SK-N-SH (cell line): Measurements from ENCODE around the gene EFHB. TPM values are rescaled to one million over a fixed set of nuclear protein-coding genes. Genes with fewer than 3 reads are reported as not detected.
A peak's percentile ranks its signal among the peaks of the same experiment; 100 is the strongest.
"Not testable (repeated sequence)": the region's sequence is repeated elsewhere in the genome, so short reads cannot be mapped to it uniquely, and the experiment has no call there.

Experiments
- CTCF ChIA-PET: fragments of 300-600, 350-600 bp; formaldehyde crosslinking; extraction: SDS; loops from one replicate; lab custom pipeline; 2021; lab: Yijun Ruan, JAX
- POLR2A ChIA-PET: fragments of 350-600 bp; sonication (Branson Sonifier 250); formaldehyde crosslinking; extraction: SDS; loops from one replicate; lab custom pipeline; 2020; ENCODE audit warnings: antibody characterized with exemption, inconsistent platforms; lab: Yijun Ruan, JAX
- DNase-seq: peaks from one replicate; pipeline ENCODE4 v3.0.0; 2012
- H2AFZ ChIP-seq: fragments of 200-600 bp; sonication (generic); 2 replicates; pipeline ENCODE4 v1.8.1; 2016; ENCODE audit warnings: antibody characterized with exemption, mild to moderate bottlenecking, low read depth
- H3F3A ChIP-seq: fragments of 200-600 bp; sonication (generic); replicated peaks from 2 replicates; pipeline ENCODE3; 2016; ENCODE audit warnings: antibody characterized with exemption, mild to moderate bottlenecking; ENCODE audit not compliant: insufficient read depth
- H3K27ac ChIP-seq, 2 experiments: fragments of 200-500 bp in 1 of 2; fragments of 200-600 bp in 1 of 2; sonication (Bioruptor generic) in 1 of 2; sonication (generic), shearing (Covaris generic) in 1 of 2; 2 replicates each; pipeline versions ENCODE4 v1.5.1 to v1.6.1; 2014 to 2016; ENCODE audit warnings: low read depth in 2 of 2, inconsistent platforms in 1 of 2, low read length in 1 of 2, mild to moderate bottlenecking in 1 of 2, mixed read lengths in 1 of 2
- H3K27me3 ChIP-seq: fragments of 200-600 bp; sonication (generic), shearing (Covaris generic); 2 replicates; pipeline ENCODE4 v1.6.1; 2016; ENCODE audit warnings: mixed run types; ENCODE audit not compliant: insufficient read depth
- H3K36me3 ChIP-seq, 2 experiments: fragments of 200-500 bp in 1 of 2; fragments of 200-600 bp in 1 of 2; sonication (Bioruptor generic) in 1 of 2; sonication (generic) in 1 of 2; replicated peaks in 1 of 2; 2 replicates each; pipeline versions ENCODE3 to v1.5.1; 2014 to 2016; ENCODE audit warnings: low read length in 1 of 2, mild to moderate bottlenecking in 1 of 2; ENCODE audit not compliant: insufficient read depth in 2 of 2, control insufficient read depth in 1 of 2
- H3K4me1 ChIP-seq, 2 experiments: fragments of 200-500 bp in 1 of 2; fragments of 200-600 bp in 1 of 2; sonication (Bioruptor generic) in 1 of 2; sonication (generic), shearing (Covaris generic) in 1 of 2; 2 replicates each; pipeline versions ENCODE4 v1.5.1 to v1.6.1; 2014 to 2016; ENCODE audit warnings: low read depth in 1 of 2, low read length in 1 of 2, mixed run types in 1 of 2; ENCODE audit not compliant: insufficient read depth in 2 of 2, control insufficient read depth in 1 of 2
- H3K4me2 ChIP-seq: fragments of 200-600 bp; sonication (generic), shearing (Covaris generic); 2 replicates; pipeline ENCODE4 v1.6.1; 2017; ENCODE audit warnings: mixed run types
- H3K4me3 ChIP-seq, 2 experiments: fragments of 200-500 bp in 1 of 2; fragments of 200-600 bp in 1 of 2; sonication (Bioruptor generic) in 1 of 2; sonication (generic), shearing (Covaris generic) in 1 of 2; 2 replicates each; pipeline versions ENCODE4 v1.5.1 to v1.8.1; 2014 to 2016; ENCODE audit warnings: low read depth in 2 of 2, inconsistent platforms in 1 of 2, low read length in 1 of 2, mild to moderate bottlenecking in 1 of 2, mixed read lengths in 1 of 2, moderate library complexity in 1 of 2
- H3K79me2 ChIP-seq: fragments of 200-600 bp; sonication (generic); 2 replicates; pipeline ENCODE4 v1.8.1; 2017; ENCODE audit warnings: mild to moderate bottlenecking; ENCODE audit not compliant: insufficient read depth
- H3K9ac ChIP-seq: fragments of 200-600 bp; sonication (generic); 2 replicates; pipeline ENCODE4 v1.6.1; 2017; ENCODE audit warnings: mixed run types
- H3K9me2 ChIP-seq: fragments of 200-600 bp; sonication (generic); 2 replicates; pipeline ENCODE4 v1.6.1; 2017; ENCODE audit warnings: mixed run types
- H3K9me3 ChIP-seq: fragments of 200-600 bp; sonication (generic); 2 replicates; pipeline ENCODE4 v1.6.1; 2017; ENCODE audit warnings: mixed run types, mild to moderate bottlenecking, moderate library complexity
- H4K20me1 ChIP-seq: fragments of 200-600 bp; sonication (generic); 2 replicates; pipeline ENCODE4 v1.6.1; 2017; ENCODE audit warnings: mild to moderate bottlenecking, mixed run types; ENCODE audit not compliant: insufficient read depth
- ELF1 ChIP-seq: IDR thresholded peaks from 2 replicates; pipeline ENCODE4 v1.4.0; 2012
- EP300 ChIP-seq, 2 experiments: IDR thresholded peaks; 2 replicates each; pipeline versions ENCODE4 v1.4.0 to v1.6.1; 2012; ENCODE audit warnings: borderline replicate concordance in 1 of 2, low read depth in 1 of 2, low read length in 1 of 2
- MEF2A ChIP-seq: IDR thresholded peaks from 2 replicates; pipeline ENCODE4 v1.4.0; 2012; ENCODE audit warnings: low read depth, borderline replicate concordance
- MXI1 ChIP-seq: IDR thresholded peaks from 2 replicates; pipeline ENCODE4 v1.6.1; 2012; ENCODE audit warnings: mild to moderate bottlenecking, low read depth, low read length, improper control_type of control experiment
- PBX3 ChIP-seq: IDR thresholded peaks from 2 replicates; pipeline ENCODE4; 2012
- RAD21 ChIP-seq: IDR thresholded peaks from 2 replicates; pipeline ENCODE4 v1.6.1; 2012; ENCODE audit warnings: mild to moderate bottlenecking, low read length
- REST ChIP-seq: IDR thresholded peaks from 2 replicates; pipeline ENCODE4 v1.6.1; 2012; ENCODE audit warnings: mild to moderate bottlenecking, low read depth, low read length, moderate library complexity
- SMC3 ChIP-seq: IDR thresholded peaks from 2 replicates; pipeline ENCODE4 v1.6.1; 2012; ENCODE audit warnings: low read depth, low read length, improper control_type of control experiment
- TCF12 ChIP-seq: IDR thresholded peaks from 2 replicates; pipeline ENCODE4 v1.4.0; 2012
- TEAD4 ChIP-seq: IDR thresholded peaks from 2 replicates; pipeline ENCODE4 v1.4.0; 2012; ENCODE audit warnings: mild to moderate bottlenecking, borderline replicate concordance; ENCODE audit not compliant: insufficient read depth
- USF2 ChIP-seq: fragments of 150-350 bp; IDR thresholded peaks from 2 replicates; pipeline ENCODE4 v1.6.1; 2017; ENCODE audit warnings: antibody characterized with exemption, low read length, low read depth, borderline replicate concordance
- ZBTB33 ChIP-seq: IDR thresholded peaks from 2 replicates; pipeline ENCODE4 v1.4.0; 2012; ENCODE audit warnings: low read depth, borderline replicate concordance
- WGBS: methylation state at CpG from one replicate; pipeline ENCODE4 v1.1.6; 2017; ENCODE audit warnings: low lambda C conversion rate; 5-methylcytosine and 5-hydroxymethylcytosine counted together
- polyA plus RNA-seq, 3 experiments: library from polyadenylated mRNA; depleted of rRNA; stranded (reverse); fragments of >200 nt; gene quantifications; 2 replicates each; pipeline ENCODE4 v1.2.3, GENCODE V29; 2012

Gene EFHB
- polyA plus RNA-seq, 1 of the 3 experiments (the other 2 are of a cell fraction): 0.58 TPM

GRCh38 chr3:19891740-19892139, 42.3 kb downstream of the EFHB start:
- Histone ChIP-seq H3K27ac (no peak overlapping the region), H3K4me1 (peaks cover 0 to 22% of the 10 kb centered on the region in 2 experiments; a peak in 2 of 4 replicates), H3K36me3 (no peaks in the 10 kb centered on the region), H2AFZ (no peak overlapping the region; the same call in 1 of the 2 replicates), H3K4me3 (no peak overlapping the region), H3K4me2 (no peak overlapping the region), H3F3A (peaks cover 15% of the 10 kb centered on the region), H4K20me1 (no peaks in the 10 kb centered on the region), H3K27me3 (no peaks in the 10 kb centered on the region), H3K9ac (no peak overlapping the region), H3K79me2 (no peaks in the 10 kb centered on the region), H3K9me3 (no peaks in the 10 kb centered on the region), H3K9me2 (no peaks in the 10 kb centered on the region)
- CTCF ChIA-PET: interaction anchor here (5.1 kb wide), 1 partner anchor 25 kb away, joined by 17 read pairs; no protein-coding TSS in a partner anchor
- WGBS: 13% methylated on average over 1 of the region's 1 CpG
- POLR2A ChIA-PET: no interaction called here
- no peak for DNase-seq
- TF ChIP-seq TCF12 (no peak), ZBTB33 (no peak), TEAD4 (no peak), PBX3 (no peak), MEF2A (no peak), RAD21 (no peak), MXI1 (no peak), USF2 (no peak)

GRCh38 chr3:19888428-19889152, 45.4 kb downstream of the EFHB start:
- Histone ChIP-seq H3K4me1 (peaks cover 0 to 28% of the 10 kb centered on the region in 2 experiments; a peak in 2 of 4 replicates), H3K79me2 (no peaks in the 10 kb centered on the region), H4K20me1 (no peaks in the 10 kb centered on the region), H3K9me3 (no peaks in the 10 kb centered on the region), H2AFZ (peak overlapping the region; percentile 15; the same call in 1 of the 2 replicates), H3K4me3 (peak overlapping the region in 1 of 2 experiments; percentile 18; a peak in 1 of 4 replicates), H3K27me3 (no peaks in the 10 kb centered on the region), H3F3A (peaks cover 15% of the 10 kb centered on the region), H3K36me3 (no peaks in the 10 kb centered on the region), H3K27ac (peak overlapping the region; percentile 58 to 87; a peak in 3 of 4 replicates), H3K9me2 (no peaks in the 10 kb centered on the region), H3K9ac (peak overlapping the region; percentile 28; the same call in 1 of the 2 replicates), H3K4me2 (peak overlapping the region; percentile 58)
- POLR2A ChIA-PET: interaction anchor here (0.6 kb wide), 1 partner anchor 95 kb away, joined by 3 read pairs; no protein-coding TSS in a partner anchor
- 59% methylated on average over 5 of the region's 5 CpGs for WGBS
- no peak for DNase-seq
- CTCF ChIA-PET: interaction anchor here (2.5 kb wide), 1 partner anchor 22 kb away, joined by 8 read pairs; no protein-coding TSS in a partner anchor
- TF ChIP-seq RAD21 (no peak), ELF1 (no peak), SMC3 (no peak), EP300 (IDR thresholded peaks at IDR 0.05; ENCODE audit: borderline replicate concordance in 1 of 2, low read depth in 1 of 2, low read length in 1 of 2) (no peak), REST (no peak)

GRCh38 chr3:19887122-19887521, 46.9 kb downstream of the EFHB start:
- peaks cover 15% of the 10 kb centered on the region for H3F3A ChIP-seq
- H3K27ac ChIP-seq, POLR2A ChIA-PET, H2AFZ ChIP-seq, H3K79me2 ChIP-seq, H3K4me2 ChIP-seq, H3K9ac ChIP-seq, H3K9me2 ChIP-seq, H3K9me3 ChIP-seq, DNase-seq, H3K27me3 ChIP-seq, H4K20me1 ChIP-seq, H3K36me3 ChIP-seq, H3K4me3 ChIP-seq: not testable (repeated sequence)
- CTCF ChIA-PET: interaction anchor here (2.0 to 2.5 kb wide), 2 partner anchors 14 to 21 kb away, joined by 4 to 8 read pairs; no protein-coding TSS in a partner anchor
- 90% methylated on average over 4 of the region's 4 CpGs for WGBS
- H3K4me1 ChIP-seq: peaks cover 0 to 28% of the 10 kb centered on the region in 2 experiments; a peak in 2 of 4 replicates
